Fibroblast of villous mesenchyme (primary cell): ENCODE data around the gene CYP1B1. TPM values are rescaled to one million over a fixed set of nuclear protein-coding genes. Genes with fewer than 3 reads are reported as not detected.

ENCODE experiments used
- total RNA-seq: library from RNA; depleted of rRNA; stranded (reverse); fragments of >200 nt; gene quantifications from 2 replicates; pipeline ENCODE4 v1.2.3, GENCODE V29; 2012

The CYP1B1 gene
- total RNA-seq, 1 donor: 6.5 TPM

Other genes with a start within 250 kb of the CYP1B1 start
- gene RMDN2, start 150.9 kb downstream of the CYP1B1 start, total RNA-seq: 5.8 and 9.5 TPM in 2 replicates